Left lung (tissue), 10 donors: ENCODE data around the gene FAM107A. TPM values are rescaled to one million over a fixed set of nuclear protein-coding genes. Genes with fewer than 3 reads are reported as not detected.
A peak's percentile ranks its signal among the peaks of the same experiment; 100 is the strongest.

Experiments used
- ATAC-seq: fragments of 200-7000 bp; cut with Tn5 transposase; one replicate; pipeline ENCODE4 v1.9.1; 2020; ENCODE audit warnings: moderate library complexity
- DNase-seq, 4 donors: peaks; one replicate each; pipeline ENCODE4 v3.0.0-alpha.2; 2013 to 2020
- H3K27ac ChIP-seq, 2 donors: fragments of 200-600 bp; sonication (generic) in 1 of 2; one replicate each; pipeline versions ENCODE4 v1.5.0 to v1.8.0; 2020 to 2021
- H3K27me3 ChIP-seq, 2 donors: fragments of 200-600 bp; sonication (generic) in 1 of 2; one replicate each; pipeline versions ENCODE4 v1.5.0 to v1.8.0; 2020 to 2021
- H3K36me3 ChIP-seq, 2 donors: fragments of 200-600 bp; sonication (generic) in 1 of 2; one replicate each; pipeline versions ENCODE4 v1.5.0 to v1.8.0; 2020 to 2021
- H3K4me1 ChIP-seq, 2 donors: fragments of 200-600 bp; one replicate each; pipeline ENCODE4 v1.8.0; 2021
- H3K4me3 ChIP-seq, 2 donors: fragments of 200-600 bp; sonication (generic) in 1 of 2; one replicate each; pipeline versions ENCODE4 v1.5.0 to v1.8.0; 2020 to 2021; ENCODE audit warnings: mild to moderate bottlenecking in 1 of 2
- H3K9me3 ChIP-seq, 2 donors: fragments of 200-600 bp; sonication (generic) in 1 of 2; one replicate each; pipeline versions ENCODE4 v1.5.0 to v1.8.0; 2020 to 2021
- CTCF ChIP-seq, 2 donors: fragments of 200-600 bp; sonication (generic) in 1 of 2; IDR thresholded peaks; one replicate each; pipeline versions ENCODE4 v1.5.0 to v1.8.0; 2021; ENCODE audit warnings: antibody characterized with exemption in 2 of 2
- intact Hi-C, 2 donors: fragments of 100-400 bp; cut with DNase I; formaldehyde crosslinking; loops; one replicate each; pipeline versions ENCODE4 v1.11.2 to v1.14.2; 2022
- polyA plus RNA-seq, 6 donors: library from polyadenylated mRNA; unstranded; fragments of 120-200 nt; gene quantifications; one replicate each; pipeline ENCODE4 v1.2.1, GENCODE V29; 2013; ENCODE audit not compliant: insufficient read length in 6 of 6
- total RNA-seq, 2 donors: library from RNA; stranded (reverse); fragmentation: NEBNext Ultra II Directional; extraction: Animal tissue kit (Norgen Biotek cat#: 25700); gene quantifications; one replicate each; pipeline ENCODE4 v1.2.1, GENCODE V29; 2021
- donor health status: DM: no; HTN: yes; CAD: no.
- donor health status: DM: no; HTN: no; CAD: no.

Gene FAM107A
- total and polyA plus RNA-seq, 8 donors, result 0.69 to 46.5 (median 1.3) TPM

GRCh38 chr3:58534592-58535494 lies 42.3 kb downstream of the FAM107A start:
- Histone ChIP-seq H3K4me1 (peaks cover 12 to 30% of the 10 kb centered on the region in 2 donors), H3K36me3 (no peaks in the 10 kb centered on the region), H3K27ac (no peak overlapping the region), H3K4me3 (no peak overlapping the region), H3K27me3 (no peaks in the 10 kb centered on the region), H3K9me3 (no peaks in the 10 kb centered on the region)
- intact Hi-C loops, result no loop called here
- no peak for ATAC-seq
- DNase-seq, result no peak
- no peak for TF ChIP-seq CTCF (IDR thresholded peaks at IDR 0.05)

DNA sequence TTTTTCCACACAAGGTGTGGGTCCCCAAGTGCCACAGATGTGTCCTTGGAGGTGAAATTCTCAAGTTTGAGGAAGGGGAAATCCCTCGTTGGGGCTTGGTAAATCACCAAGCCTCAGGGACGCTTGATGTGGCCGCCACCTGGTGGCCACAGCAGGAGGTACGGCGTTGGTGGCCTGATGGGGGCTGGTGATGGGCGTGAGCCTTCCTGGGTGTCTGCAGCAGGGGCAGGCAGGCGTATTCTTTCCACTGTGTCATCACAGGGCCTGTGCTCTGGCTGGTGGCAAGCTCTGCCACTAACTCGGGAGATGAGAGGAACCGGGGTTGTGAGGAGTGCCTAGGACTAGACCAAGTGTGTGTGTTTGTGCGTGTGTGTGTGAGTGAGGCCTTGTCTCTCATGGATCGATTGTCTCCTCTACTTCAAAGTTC lies 44.4 kb downstream of the FAM107A start:
- Histone ChIP-seq H3K9me3 (no peaks in the 10 kb centered on the region), H3K27ac (no peak overlapping the region), H3K4me3 (no peak overlapping the region), H3K4me1 (peaks cover 17 to 29% of the 10 kb centered on the region in 2 donors), H3K27me3 (no peaks in the 10 kb centered on the region), H3K36me3 (no peaks in the 10 kb centered on the region)
- intact Hi-C loops, result no loop called here
- TF ChIP-seq CTCF (IDR thresholded peaks at IDR 0.05), result peak; percentile 93 to 94
- peak; percentile 60 to 91 (median 72) for DNase-seq
- peak; percentile 61 for ATAC-seq

DNA sequence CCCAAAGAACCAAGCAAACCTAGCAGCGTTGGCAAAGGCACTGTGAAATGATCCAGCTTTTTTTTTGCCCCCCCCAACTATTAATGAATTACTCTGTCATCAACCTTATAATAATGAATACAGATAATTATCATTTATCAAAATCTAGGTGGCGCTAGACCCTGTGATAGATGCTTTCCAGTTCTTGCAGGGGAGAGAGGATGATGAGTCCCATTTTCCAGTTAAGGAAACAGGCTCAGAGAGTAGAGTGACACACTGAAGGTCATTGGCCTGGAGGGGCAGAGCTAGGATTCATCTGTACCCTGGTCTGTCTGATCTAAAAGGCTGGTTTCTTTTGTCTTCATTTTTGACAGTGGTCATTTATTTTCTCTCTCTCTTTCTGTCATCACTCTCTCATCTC lies 45.2 kb downstream of the FAM107A start:
- intact Hi-C loops, result no loop called here
- Histone ChIP-seq H3K27me3 (no peaks in the 10 kb centered on the region), H3K4me1 (peaks cover 13 to 22% of the 10 kb centered on the region in 2 donors), H3K9me3 (no peaks in the 10 kb centered on the region), H3K4me3 (no peak overlapping the region), H3K27ac (no peak overlapping the region), H3K36me3 (no peaks in the 10 kb centered on the region)
- DNase-seq (no peak), ATAC-seq (no peak)
- TF ChIP-seq CTCF (IDR thresholded peaks at IDR 0.05), result no peak

DNA sequence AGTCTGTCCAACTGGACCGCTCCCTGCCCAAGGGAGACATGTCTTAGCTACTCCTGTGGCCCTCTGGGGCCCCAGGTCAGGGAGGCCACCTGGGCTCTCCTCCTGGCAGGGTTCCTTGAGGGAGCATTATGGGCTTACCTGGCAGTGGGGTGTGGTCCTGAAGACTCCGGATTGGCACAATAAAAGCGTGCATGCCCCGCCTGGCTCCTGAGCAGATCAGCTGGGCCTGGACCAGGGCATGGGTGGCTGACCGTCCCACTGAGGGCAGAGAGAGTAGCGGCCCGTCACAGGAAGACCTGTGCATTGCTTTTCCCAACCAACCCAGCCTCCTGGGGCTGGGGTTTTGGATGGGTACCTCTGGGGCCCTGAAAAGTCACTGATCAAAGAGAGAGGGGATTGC lies 45.6 kb downstream of the FAM107A start:
- no peak overlapping the region for H3K27ac ChIP-seq
- no peaks in the 10 kb centered on the region for H3K27me3 ChIP-seq
- intact Hi-C loops, result no loop called here
- TF ChIP-seq CTCF (IDR thresholded peaks at IDR 0.05), result no peak
- no peak overlapping the region for H3K4me3 ChIP-seq
- H3K4me1 ChIP-seq, result peaks cover 12 to 26% of the 10 kb centered on the region in 2 donors
- no peaks in the 10 kb centered on the region for H3K9me3 ChIP-seq
- ATAC-seq, result no peak
- DNase-seq, result no peak
- H3K36me3 ChIP-seq, result no peaks in the 10 kb centered on the region

- peaks cover 5 to 24% of the 10 kb centered on the region in 2 donors for H3K4me1 ChIP-seq
- intact Hi-C loops, result no loop called here
- no peak overlapping the region for H3K27ac ChIP-seq
- H3K4me3 ChIP-seq, result no peak overlapping the region
- TF ChIP-seq CTCF (IDR thresholded peaks at IDR 0.05), result no peak
- H3K9me3 ChIP-seq, result no peaks in the 10 kb centered on the region
- no peak for ATAC-seq
- DNase-seq, result no peak
- H3K27me3 ChIP-seq, result no peaks in the 10 kb centered on the region
- H3K36me3 ChIP-seq, result no peaks in the 10 kb centered on the region
Observed at GRCh38 chr3:58530354-58530865, 46.8 kb downstream of the FAM107A start.
